ENCODE results near the gene SH2D4B.

- TF ChIP-seq CTCF (IDR thresholded peaks at IDR 0.05) (no peak), POLR2A (IDR thresholded peaks at IDR 0.05) (no peak)
These were observed 44.7 kb upstream of the SH2D4B start for GRCh38 chr10:80492848-80493521.
